HG03060 (cell line): ENCODE results near the gene STRN.
"Not testable (repeated sequence)": the region's sequence is repeated elsewhere in the genome, so short reads cannot be mapped to it uniquely, and the experiment has no call there.

ENCODE experiments used
- ATAC-seq: cut with Tn5 transposase; IDR thresholded peaks from one replicate; pipeline ENCODE4 v1.9.1; 2021; ENCODE audit warnings: low read depth, moderate number of reproducible peaks; ENCODE audit not compliant: unreplicated experiment

The STRN gene

DNA sequence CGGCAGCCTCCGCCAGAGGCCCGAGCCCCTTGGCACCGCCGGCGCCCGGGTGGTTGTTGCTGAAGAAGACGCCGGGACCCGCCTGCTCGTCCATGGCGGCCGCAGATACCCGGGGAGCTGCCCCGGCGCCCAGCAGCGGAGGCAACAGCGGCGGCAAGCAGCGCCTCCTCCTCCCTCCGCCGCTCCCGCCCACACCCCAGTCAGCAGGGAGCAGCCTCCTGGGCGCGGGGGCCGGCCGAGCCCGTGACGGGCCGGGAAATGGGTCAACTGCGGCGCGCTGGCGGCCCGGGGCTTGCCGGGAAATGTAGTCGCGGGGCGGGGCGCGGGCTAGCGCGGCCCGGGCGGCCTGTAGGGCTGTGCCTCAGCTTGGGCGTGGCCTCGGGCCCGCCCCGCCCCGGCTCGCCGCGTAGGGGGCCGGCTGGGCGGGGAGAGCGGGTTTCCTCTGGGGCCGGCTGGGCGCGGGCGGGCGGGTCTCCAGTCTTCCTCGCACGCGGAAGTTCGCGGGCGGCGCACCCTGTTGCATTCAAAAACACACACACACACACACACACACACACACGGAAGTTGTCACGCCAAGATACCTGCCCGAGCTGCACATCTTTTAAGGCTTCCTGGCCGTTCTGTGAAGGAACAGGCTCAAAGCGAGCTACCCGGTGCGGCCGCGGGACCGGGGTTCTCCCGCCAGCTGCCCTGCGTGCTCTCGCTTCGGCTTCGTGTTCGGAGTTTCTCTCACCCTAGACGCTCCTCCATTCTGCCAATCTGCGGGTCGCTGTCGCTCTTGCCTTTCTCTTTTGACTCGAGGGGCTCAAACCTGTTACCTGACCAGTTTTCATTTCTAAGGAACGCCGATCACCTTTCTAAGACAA lies at the start of gene STRN:
TSS of gene STRN (minus strand) at position 167 of the 866 bp plus-strand sequence. CDS start at position 94, 73 bp downstream.
- peak; percentile 96 for ATAC-seq

DNA sequence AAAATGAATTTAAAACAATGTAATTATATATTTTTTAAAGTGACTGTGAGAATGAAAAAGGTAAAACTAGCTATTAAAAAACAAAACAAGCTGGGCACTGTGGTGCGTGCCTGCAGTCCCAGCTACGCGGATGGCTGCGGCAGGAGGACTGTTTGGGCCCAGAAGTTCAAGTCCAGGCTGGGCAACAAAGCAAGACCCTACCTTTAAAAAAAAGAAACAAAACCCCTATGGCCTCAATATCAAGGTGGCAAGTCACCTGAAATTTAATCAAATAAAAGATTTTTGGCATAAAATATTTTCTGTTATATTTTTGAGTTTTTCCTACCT lies 46.9 kb upstream of the STRN start:
- no peak for ATAC-seq

DNA sequence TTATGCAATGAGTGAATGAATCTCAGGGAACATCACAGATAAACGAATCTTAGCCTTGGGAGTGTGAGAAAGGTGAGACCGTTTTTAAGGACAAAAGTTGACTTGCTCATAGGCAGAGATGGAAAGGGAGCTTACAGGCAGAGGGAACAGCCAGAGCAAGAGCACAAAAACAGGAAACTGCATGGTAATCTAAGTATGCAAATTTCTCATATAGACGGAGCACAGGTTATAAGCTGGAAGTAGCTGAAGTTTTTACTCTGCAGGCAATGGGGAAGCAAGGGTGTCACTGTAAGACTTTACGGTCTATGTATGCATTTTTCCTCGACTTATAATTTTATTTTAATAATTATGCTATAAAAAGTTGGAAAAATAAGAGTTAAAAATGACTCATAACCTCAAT lies 44.8 kb upstream of the STRN start:
- ATAC-seq, result no peak

DNA sequence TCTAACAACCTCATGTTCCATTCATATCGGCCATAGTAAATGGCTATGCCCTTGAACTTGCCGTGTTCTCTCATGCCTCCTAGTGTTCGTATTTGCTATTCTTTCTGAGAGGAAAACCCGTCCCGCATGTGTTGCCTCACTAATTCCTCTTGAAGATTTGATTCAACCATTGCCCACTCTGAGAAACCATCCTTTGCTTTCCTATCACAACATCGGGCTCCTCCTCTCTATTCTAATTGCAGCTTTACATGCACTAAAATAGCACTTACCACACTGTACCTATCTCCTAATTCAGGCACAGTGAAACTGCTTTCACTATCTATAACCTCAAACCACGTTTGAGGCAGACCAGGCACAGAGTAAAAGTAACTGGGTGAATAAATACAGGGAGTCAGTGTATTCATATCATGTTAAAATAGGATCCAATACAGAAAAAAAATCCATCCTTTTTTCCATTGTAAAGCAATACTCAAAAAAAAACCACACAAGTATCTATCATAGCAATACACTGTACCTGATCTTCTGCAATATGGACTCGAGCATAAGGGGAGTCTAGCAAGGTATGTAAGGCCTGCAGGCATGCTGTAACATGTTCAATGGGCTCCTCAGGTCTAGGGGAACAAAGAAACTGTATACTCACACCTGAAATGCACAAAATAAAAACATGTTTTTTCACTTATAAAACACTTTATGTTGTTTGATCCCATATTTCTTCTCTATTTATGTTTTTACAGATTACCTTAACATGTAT lies 39.0 kb upstream of the STRN start:
- peak; percentile 99 for ATAC-seq

- no peak for ATAC-seq
Observed at GRCh38 chr2:37000988-37001556, 34.7 kb upstream of the STRN start.

DNA sequence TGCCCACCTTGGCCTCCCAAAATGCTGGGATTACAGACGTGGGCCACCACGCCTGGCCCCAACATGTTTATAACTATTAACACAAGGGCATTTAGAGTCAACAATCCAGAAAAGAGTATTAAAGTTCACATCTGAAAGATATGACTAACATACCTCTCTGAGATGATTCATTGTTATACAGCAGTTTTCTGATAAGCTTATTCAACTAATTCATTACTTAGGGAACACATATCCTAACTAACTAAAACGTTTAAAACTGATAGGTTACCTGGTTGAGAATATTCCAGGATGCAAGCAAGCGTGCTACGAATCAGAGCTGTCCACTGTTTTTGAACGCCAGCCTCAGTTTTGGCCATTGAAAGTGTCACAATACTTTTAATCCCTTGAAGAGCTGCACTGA lies 34.0 kb upstream of the STRN start:
- no peak for ATAC-seq

- not testable (repeated sequence) for ATAC-seq
Observed at GRCh38 chr2:36999416-36999815, 33.1 kb upstream of the STRN start.

- ATAC-seq, result no peak
Observed at GRCh38 chr2:36993841-36994620, 27.7 kb upstream of the STRN start.

DNA sequence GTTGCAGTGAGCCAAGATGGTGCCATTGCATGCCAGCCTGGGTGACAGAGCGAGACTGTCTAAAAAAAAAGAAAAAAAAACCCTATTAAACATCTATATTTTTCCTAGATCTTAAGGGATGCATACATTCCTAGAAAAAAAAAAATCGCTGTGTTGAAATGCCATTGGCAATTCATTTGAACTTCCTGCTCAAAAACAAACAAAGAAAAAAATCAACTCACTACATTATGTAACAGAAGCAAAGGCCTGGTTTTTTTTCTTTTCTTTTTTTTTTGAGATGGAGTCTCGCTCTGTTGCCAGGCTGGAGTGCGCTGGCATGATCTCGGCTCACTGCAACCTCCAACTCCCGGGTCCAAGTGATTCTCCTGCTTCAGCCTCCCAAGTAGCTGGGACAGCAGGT lies 21.7 kb upstream of the STRN start:
- no peak for ATAC-seq

DNA sequence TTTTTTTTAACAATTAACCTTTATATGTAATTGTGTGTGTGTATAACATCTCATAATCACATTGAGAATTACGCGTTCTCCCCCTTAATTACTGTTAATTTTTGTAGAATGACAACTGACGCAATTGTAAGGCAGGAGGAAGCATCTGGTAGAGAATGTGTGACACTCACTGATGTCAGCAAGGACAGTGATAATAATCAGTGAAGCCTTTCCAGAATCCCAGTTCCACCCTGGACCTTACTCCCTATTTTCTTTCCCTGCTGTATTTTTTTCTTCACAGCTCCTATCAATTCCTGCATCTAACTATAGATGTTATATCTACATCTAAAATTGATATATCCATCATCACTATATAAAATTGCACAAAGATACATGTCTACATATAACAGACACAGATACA lies 16.1 kb upstream of the STRN start:
- ATAC-seq, result no peak

DNA sequence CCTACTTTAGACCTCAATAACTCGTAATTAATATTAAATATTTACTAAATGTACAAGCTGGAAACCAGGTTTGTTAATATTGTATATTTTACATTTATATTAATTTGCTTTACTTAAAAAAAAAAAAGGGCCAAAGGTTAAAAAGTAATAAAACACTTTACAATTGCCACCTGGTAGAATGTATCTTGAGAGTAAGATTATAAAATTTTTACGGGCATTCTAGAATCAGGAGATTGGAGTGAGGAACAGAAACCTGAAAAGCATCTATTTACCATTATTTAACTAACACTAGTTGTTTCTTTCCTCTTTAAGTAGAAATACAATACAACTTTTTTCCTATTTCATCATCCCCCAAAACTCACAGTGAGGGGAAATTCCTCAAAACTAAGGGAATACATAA lies 15.6 kb upstream of the STRN start:
- no peak for ATAC-seq

DNA sequence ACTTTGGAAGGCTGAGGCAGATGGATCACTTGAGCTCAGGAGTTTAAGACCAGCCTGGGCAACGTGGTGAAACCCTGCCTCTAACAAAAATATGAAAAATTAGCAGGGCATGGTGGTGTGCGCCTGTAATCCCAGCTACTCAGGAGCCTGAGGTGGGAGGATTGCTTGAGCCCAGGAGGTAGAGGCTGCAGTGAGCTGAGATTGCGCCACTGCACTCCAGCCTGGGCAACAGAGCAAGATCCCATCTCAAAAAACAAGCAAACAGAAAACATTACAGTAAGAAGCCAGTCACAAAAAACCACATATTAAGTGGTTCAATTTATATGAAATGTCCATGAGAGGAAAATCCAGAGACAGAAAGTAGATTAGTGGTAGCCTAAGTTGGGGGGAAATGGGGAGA lies 12.7 kb upstream of the STRN start:
- ATAC-seq, result not testable (repeated sequence)

DNA sequence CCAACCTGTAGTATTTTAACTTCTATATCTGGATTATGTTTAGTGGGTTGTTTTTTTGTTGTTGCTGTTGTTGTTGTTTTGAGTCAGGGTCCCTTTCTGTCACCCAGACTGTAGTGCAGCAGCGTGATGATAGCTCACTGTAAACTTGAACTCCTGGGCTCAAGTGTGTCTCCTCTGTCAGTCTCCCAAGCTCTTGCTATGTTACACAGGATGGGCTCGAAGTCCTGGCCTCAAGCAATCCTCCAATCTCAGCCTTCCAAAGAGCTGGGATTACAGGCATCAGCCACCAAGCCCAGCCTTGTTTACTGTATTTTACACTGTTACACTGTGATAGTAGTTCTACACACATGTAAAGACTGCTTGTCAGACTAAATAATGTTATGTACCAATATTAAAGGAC lies 9.7 kb upstream of the STRN start:
- ATAC-seq, result no peak

DNA sequence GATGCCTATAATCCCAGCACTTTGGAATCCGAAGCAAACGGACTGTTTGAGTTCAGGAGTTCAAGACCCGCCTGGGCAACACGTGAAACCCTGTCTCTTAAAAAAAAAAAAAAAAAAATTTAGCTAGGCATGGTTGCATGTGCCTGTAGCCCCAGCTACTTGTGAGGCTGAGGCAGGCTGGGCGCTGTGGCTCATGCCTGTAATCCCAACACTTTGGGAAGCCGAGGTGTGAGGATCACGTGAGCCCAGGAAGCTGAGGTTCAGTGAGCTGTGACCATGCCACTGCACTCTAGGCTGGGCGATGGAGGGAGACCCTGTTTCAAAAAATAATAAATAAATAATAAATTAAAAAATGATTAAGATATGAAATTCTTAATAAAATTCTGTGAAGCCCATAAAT lies 9.0 kb upstream of the STRN start:
- ATAC-seq, result no peak

DNA sequence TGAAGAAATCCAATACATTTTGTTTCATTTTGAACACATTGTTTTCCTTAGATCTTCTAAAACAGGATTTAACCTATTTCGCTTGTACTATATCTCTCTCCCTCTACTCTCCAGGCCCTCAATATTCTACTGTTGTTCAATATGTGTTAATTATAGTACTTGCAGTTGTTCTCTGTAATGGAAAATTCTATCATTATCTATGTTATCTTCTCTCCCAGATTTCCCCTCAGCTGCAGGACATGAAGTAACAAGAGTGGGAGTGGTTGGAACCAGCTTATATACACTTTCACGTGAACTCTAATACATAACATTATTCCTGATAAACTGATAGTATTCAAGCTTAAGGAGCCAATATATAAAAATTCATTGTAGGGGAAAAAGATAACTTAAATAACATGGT lies 7.0 kb upstream of the STRN start:
- ATAC-seq, result no peak

DNA sequence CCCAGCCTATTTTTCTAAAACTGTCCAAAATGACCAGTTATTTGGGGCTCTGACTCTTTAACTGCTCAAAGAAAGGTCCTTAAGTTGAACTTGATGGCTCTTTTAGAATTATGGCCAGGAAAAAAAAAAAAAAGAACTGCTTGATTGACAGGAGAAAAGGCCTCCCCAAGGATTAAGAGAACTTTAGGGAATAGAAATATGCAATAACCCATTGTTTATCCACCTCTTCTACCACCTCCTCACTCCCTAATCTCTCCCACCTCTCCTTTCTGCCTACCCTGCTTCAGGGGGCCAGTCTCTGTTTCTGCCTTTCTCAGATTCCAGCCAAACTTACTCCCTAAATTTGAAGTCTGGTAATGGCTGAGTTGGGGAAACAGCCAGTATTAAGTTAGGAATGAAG lies 5.7 kb upstream of the STRN start:
- ATAC-seq, result no peak

GRCh38 chr2:36967236-36967876 lies 1.0 kb upstream of the STRN start:
- ATAC-seq, result no peak

DNA sequence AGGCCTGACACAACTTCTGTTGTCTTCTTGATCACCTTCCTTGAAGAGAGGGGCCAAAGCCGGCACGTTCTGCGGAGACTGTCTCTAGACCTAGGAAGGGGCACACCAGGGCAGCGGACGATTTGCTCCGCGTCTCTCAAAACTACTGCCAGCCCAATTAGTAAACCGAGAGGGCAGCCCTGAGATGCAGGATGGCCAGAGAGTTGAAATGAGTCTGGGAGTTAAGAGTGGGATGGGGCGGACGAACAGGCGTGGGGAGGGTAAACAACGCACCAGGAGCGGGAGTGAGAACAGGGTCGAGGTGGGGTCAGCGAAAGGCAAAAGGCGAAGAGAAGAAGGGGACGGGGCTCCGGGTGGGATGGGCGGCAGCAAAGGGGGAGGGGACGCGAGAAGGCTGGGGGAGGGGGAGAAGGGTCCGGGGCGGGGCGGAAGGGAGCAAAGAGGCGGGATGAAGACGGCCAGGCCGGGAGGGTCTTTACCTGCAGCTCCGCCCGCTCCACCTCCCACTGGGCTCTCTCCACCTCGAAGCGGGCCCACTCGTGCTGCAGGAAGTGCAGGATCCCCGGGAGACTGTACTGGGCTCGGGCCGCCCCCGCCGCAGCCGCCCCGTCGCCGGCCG lies 476 bp downstream of the STRN start:
- ATAC-seq, result peak; percentile 22

DNA sequence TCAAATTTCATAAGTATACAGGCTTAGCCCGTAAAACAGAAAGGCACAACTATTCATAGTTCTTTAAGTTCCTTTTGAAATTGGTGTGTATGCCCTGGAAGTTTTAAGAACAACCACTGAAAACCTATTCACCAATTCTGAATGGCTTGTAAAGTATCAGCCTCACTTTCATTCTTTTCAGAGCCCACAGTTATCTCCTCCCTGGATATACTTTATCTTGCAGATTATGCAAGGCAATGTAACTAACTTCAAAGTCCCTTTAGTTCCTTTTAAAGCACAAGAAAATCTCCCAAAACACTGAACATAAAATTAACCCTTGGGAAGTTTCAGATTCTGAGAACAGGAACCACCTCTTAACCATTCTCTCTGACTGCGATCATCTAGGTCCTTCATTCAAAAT lies 1.1 kb downstream of the STRN start:
- ATAC-seq, result no peak

DNA sequence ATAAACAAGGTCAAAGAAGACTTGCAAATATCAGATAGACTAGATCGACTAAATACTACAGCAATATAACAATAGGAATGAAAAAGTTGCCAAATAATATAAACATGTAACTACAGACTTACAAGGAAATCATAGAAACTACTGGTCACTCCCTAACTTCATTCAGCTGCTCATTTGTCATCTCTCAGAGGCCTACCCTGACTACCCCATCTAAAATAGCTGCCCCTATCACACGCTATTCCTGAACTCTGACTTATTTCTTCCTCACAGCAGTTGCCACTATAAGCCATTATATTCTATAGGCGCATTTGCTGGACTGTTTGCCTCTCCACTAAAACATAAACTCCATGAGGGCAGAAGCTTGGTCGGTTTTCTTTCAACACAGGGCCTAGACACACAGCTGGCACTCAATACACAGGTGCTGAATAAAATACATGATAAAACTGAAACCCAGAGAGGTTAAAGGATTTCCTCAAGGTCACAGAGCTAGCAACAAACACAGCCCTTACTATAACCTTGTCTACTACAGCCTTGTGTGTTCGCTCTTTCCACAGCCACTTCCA lies 1.8 kb downstream of the STRN start:
- no peak for ATAC-seq
